K562 (cell line): ENCODE measurements around the gene NDUFS6. TPM values are rescaled to one million over a fixed set of nuclear protein-coding genes. Genes with fewer than 3 reads are reported as not detected.

Source experiments
- ATAC-seq: fragments of 200-7000 bp; cut with Tn5 transposase; 3 replicates; pipeline ENCODE4 v1.9.1; 2020; ENCODE audit warnings: moderate library complexity
- BruUV-seq: library from RNA; stranded (reverse); fragments of 400-500 nt; replicated peaks from 2 replicates; lab custom pipeline; 2021; lab: Mats Ljungman, UMichigan
- CTCF ChIA-PET: fragments of 300-600 bp; formaldehyde crosslinking; extraction: SDS; loops from one replicate; lab custom pipeline; 2021; ENCODE audit warnings: low intra/inter-chr PET ratio; lab: Yijun Ruan, JAX
- POLR2A ChIA-PET: fragments of 300-600, 350-650 bp; sonication (Branson Sonifier 250); formaldehyde crosslinking; extraction: SDS; loops from one replicate; lab custom pipeline; 2021; ENCODE audit warnings: antibody characterized with exemption, inconsistent platforms; lab: Yijun Ruan, JAX
- DNase-seq, 4 experiments: peaks; one replicate each; pipeline versions ENCODE4 v3.0.0 to v3.0.0-alpha.2; 2011 to 2018; ENCODE audit warnings: low spot score in 3 of 4, mixed read lengths in 3 of 4; ENCODE audit errors: extremely low read depth in 1 of 4
- FAIRE-seq: peaks from 2 replicates; lab custom pipeline; 2011; peaks lifted over from hg19 to GRCh38; lab: Jason Lieb, UNC
- H2AFZ ChIP-seq: 2 replicates; pipeline ENCODE4 v1.6.0; 2011; ENCODE audit warnings: low read depth, low read length, control low read depth, inconsistent platforms
- H3K27ac ChIP-seq: fragments of 200-600 bp; 3 replicates; pipeline ENCODE4 v1.8.0; 2011; ENCODE audit warnings: low read depth, mild to moderate bottlenecking, control low read depth, inconsistent platforms, low read length, moderate library complexity, mixed read lengths; ENCODE audit errors: extremely low read depth
- H3K27me3 ChIP-seq, 2 experiments: fragments of 300-600 bp in 1 of 2; 2 replicates in 1 of 2; 3 replicates in 1 of 2; pipeline versions ENCODE4 v1.6.0 to v1.8.0; 2011; ENCODE audit warnings: inconsistent platforms in 2 of 2, low read length in 2 of 2, mild to moderate bottlenecking in 1 of 2, mixed read lengths in 1 of 2, moderate library complexity in 1 of 2; ENCODE audit not compliant: control insufficient read depth in 2 of 2, insufficient read depth in 2 of 2
- H3K36me3 ChIP-seq: fragments of 300-600 bp; 3 replicates; pipeline ENCODE4 v1.8.0; 2011; ENCODE audit warnings: mild to moderate bottlenecking, low read length, inconsistent platforms; ENCODE audit not compliant: control insufficient read depth, insufficient read depth
- H3K4me1 ChIP-seq, 2 experiments: fragments of 200-600 bp in 1 of 2; replicated peaks in 1 of 2; 2 replicates in 1 of 2; 3 replicates in 1 of 2; pipeline versions ENCODE4 v1.5.1 to v1.8.0; 2011; ENCODE audit warnings: inconsistent platforms in 2 of 2, low read length in 2 of 2, mild to moderate bottlenecking in 1 of 2, mixed read lengths in 1 of 2, moderate library complexity in 1 of 2; ENCODE audit not compliant: control insufficient read depth in 2 of 2, insufficient read depth in 2 of 2
- H3K4me2 ChIP-seq: 2 replicates; pipeline ENCODE4 v1.6.1; 2011; ENCODE audit warnings: low read length, control low read depth, inconsistent platforms, mixed read lengths; ENCODE audit not compliant: insufficient read depth
- H3K4me3 ChIP-seq: fragments of 200-600 bp; sonication (generic), shearing (Covaris generic); 2 replicates; pipeline ENCODE4 v1.5.1; 2016; ENCODE audit warnings: control low read depth, inconsistent platforms
- H3K79me2 ChIP-seq: fragments of 200-600 bp; 3 replicates; pipeline ENCODE4 v1.8.0; 2011; ENCODE audit warnings: low read length, inconsistent platforms; ENCODE audit not compliant: control insufficient read depth, insufficient read depth
- H3K9ac ChIP-seq, 2 experiments: 2 replicates each; pipeline versions ENCODE4 v1.6.0 to v1.6.1; 2011; ENCODE audit warnings: low read depth in 2 of 2, low read length in 2 of 2, control low read depth in 1 of 2, inconsistent platforms in 1 of 2, mild to moderate bottlenecking in 1 of 2, mixed read lengths in 1 of 2; ENCODE audit not compliant: insufficient read depth in 1 of 2
- H3K9me1 ChIP-seq: one replicate; pipeline ENCODE4 v1.6.0; 2011; ENCODE audit warnings: inconsistent platforms, mild to moderate bottlenecking, low read length, moderate library complexity; ENCODE audit not compliant: control insufficient read depth, insufficient read depth
- H3K9me3 ChIP-seq: replicated peaks from 2 replicates; pipeline ENCODE4 v1.5.1; 2011; ENCODE audit warnings: low read depth, low read length, inconsistent platforms; ENCODE audit not compliant: control insufficient read depth, insufficient read depth
- H4K20me1 ChIP-seq: replicated peaks from 2 replicates; pipeline ENCODE4 v1.6.1; 2011; ENCODE audit warnings: low read length, inconsistent platforms, mixed read lengths; ENCODE audit not compliant: control insufficient read depth, insufficient read depth
- NRF1 ChIP-seq, 2 experiments: fragments of 450-650 bp; IDR thresholded peaks in 1 of 2; conservative IDR thresholded peaks in 1 of 2; 2 replicates each; pipeline ENCODE4 v1.6.1; 2014; ENCODE audit warnings: mild to moderate bottlenecking in 2 of 2
- ZNF239 ChIP-seq: fragments of 250-450 bp; sonication (Bioruptor Pico); IDR thresholded peaks from 2 replicates; pipeline ENCODE4 v1.4.0; 2020; ENCODE audit warnings: mild to moderate bottlenecking
- WGBS: fragments of 100-300 bp; shearing (Covaris generic); methylation state at CpG from one replicate; pipeline ENCODE4 v1.1.6; 2016; ENCODE audit warnings: low coverage, mixed read lengths; ENCODE audit not compliant: insufficient coverage; ENCODE audit errors: missing lambda C conversion rate; 5-methylcytosine and 5-hydroxymethylcytosine counted together
- in situ Hi-C: fragments of 300-500 bp; cut with MboI; formaldehyde crosslinking; loops from 4 replicates; pipeline ENCODE4 v1.15.0; 2018; ENCODE audit warnings: inconsistent platforms, mixed read lengths
- intact Hi-C: fragments of 100-400 bp; cut with micrococcal nuclease; formaldehyde crosslinking; loops from 2 replicates; pipeline ENCODE4 v1.14.2; 2022
- polyA plus RNA-seq, 8 experiments: library from polyadenylated mRNA; depleted of rRNA in 4 of 8; stranded (reverse) in 5 of 8; unstranded in 3 of 8; fragments of >200 nt; fragmentation: Nextera tagmentation in 2 of 8; fragmentation: Illumina TruSeq in 1 of 8; extraction: Ambion mirVana in 2 of 8; extraction: Trizol in 1 of 8; gene quantifications; 2 replicates each; pipeline versions ENCODE4 v1.2.1 to v1.2.3, GENCODE V29; 2011 to 2014; ENCODE audit warnings: inconsistent platforms in 1 of 8, missing spikeins in 1 of 8
- total RNA-seq, 7 experiments: library from RNA; depleted of rRNA in 6 of 7; stranded (reverse); fragments of >200 nt in 6 of 7; fragmentation: Illumina TruSeq in 2 of 7; extraction: Trizol in 2 of 7; gene quantifications; 2 replicates each; pipeline versions ENCODE4 v1.2.1 to v1.2.3, GENCODE V29; 2011 to 2021; ENCODE audit warnings: low replicate concordance in 1 of 7

Gene NDUFS6
- total and polyA plus RNA-seq, 9 of the 15 experiments (the other 6 are each of a cell fraction or from before 2014, with no cell fraction given): 36.1 to 291 (median 77.0) TPM

DNA sequence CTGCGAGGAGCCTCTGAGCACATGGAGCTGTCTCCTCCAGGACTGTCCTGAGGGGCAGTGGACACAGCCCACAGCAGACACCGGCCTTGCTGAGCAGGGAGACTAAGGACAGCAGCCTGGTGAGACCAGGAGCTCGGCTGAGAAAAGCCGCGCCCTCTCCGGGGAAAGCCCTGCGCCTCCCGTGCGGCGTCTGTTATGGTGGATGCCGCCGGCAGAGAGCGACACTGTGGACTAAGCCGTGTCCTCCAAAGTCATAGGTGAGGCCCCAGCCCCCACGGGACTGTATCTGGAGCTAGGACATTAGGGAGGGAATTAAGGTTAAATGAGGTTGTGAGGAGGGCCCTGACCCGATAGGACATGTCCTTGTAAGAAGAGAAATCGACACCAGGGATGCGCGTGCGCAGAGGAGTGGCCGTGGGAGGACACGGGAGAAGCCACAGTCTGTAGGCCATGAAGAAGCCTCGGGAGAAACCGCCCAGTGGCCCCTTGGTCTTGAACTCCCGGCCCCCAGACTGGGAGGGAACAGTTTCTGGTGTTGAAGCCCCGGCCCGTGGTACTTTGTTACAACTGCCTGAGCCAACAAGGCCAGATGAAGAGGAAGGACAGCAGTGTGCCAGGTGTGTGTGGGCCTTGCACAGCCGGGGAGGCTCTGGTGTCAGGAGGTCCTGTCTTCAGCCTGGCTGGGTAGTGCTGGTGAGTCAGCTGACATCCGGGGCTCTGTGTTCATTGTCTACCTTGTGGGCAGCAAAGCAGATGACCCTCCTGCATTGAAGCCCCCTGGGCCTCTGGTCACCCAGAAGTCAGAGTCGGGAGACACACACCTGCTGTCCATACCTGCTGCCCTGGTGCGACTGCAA, 23.7 kb upstream of the NDUFS6 start:
- intact Hi-C loops (no loop called here), in situ Hi-C loops (no loop called here)
- CTCF ChIA-PET: no interaction called here
- no TSS peak for BruUV-seq
- FAIRE-seq: no peak
- no peak for DNase-seq
- Histone ChIP-seq H3K27ac (no peak overlapping the region), H3K36me3 (no peaks in the 10 kb centered on the region), H3K27me3 (peaks cover 56 to 70% of the 10 kb centered on the region in 2 experiments), H3K4me3 (no peak overlapping the region), H4K20me1 (no peaks in the 10 kb centered on the region; the same call in 1 of the 2 replicates), H3K4me1 (peaks cover 0 to 4% of the 10 kb centered on the region in 2 experiments; a peak in 1 of 5 replicates), H3K9ac (no peak overlapping the region), H3K9me3 (no peaks in the 10 kb centered on the region), H3K4me2 (no peak overlapping the region), H3K9me1 (no peaks in the 10 kb centered on the region), H3K79me2 (no peaks in the 10 kb centered on the region), H2AFZ (no peak overlapping the region)
- POLR2A ChIA-PET: interaction anchor here (0.6 to 1.2 kb wide), 2 partner anchors 8 to 143 kb away, joined by 3 to 5 read pairs; no protein-coding TSS in a partner anchor
- 9% methylated on average over 28 of the region's 31 CpGs for WGBS
- peak; percentile 53 for ATAC-seq
- TF ChIP-seq NRF1 (conservative IDR thresholded peaks at IDR 0.05 in 1 of 2, IDR thresholded peaks at IDR 0.05 in 1 of 2): peak; percentile 72 to 77
- TF ChIP-seq ZNF239 (CRISPR knock-in tag): no peak
